Measurements from ENCODE around the gene RASSF10. TPM values are rescaled to one million over a fixed set of nuclear protein-coding genes. Genes with fewer than 3 reads are reported as not detected.
"Not testable (repeated sequence)": the region's sequence is repeated elsewhere in the genome, so short reads cannot be mapped to it uniquely, and the experiment has no call there.

The RASSF10 gene
- total RNA-seq, 1 experiment from 2014 or later = not detected

DNA sequence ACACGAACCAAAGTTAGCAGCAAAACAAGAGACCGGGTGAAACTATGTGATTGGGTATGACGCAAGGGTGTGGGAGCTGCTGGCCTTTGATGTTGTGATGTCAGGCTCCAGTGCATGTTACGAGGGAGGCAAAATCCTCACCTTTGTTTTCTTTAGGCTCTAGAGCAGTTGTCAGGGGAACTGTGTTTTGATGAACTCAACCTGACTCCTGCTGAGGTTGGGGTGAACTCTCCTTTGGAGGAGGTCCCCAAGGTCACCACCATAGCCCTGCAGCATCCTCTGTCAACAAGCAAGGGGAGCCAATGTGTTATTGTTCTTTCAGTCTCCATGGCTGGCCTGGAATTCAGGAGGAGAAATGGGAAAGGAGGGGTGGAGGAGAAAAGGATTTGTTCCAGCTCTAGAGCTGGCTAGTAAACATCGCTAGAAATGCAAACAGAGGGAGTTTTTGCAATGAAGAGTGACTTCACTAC is 33.8 kb downstream of the RASSF10 start:
- ATAC-seq = no peak
- no peaks in the 10 kb centered on the region for H3K9me3 ChIP-seq (ENCODE audit: control insufficient read depth in 1 of 2, insufficient read depth in 1 of 2, low read depth in 1 of 2, low read length in 2 of 2)
- TF ChIP-seq POLR2AphosphoS5 (IDR thresholded peaks at IDR 0.05; ENCODE audit: low read depth, low read length) = no peak
- TF ChIP-seq SP1 (IDR thresholded peaks at IDR 0.05; ENCODE audit: low read depth) = no peak
- no peak for TF ChIP-seq CEBPB (IDR thresholded peaks at IDR 0.05; ENCODE audit: low read depth)
- peak; percentile 31 for TF ChIP-seq TCF7L2 (IDR thresholded peaks at IDR 0.05; ENCODE audit: borderline replicate concordance, extremely low read depth, insufficient read depth, insufficient read length)
- BruUV-seq (replicated peaks) = no TSS peak
- H3K9ac ChIP-seq (ENCODE audit: low read length) = no peak overlapping the region
- no peak overlapping the region for H3K27ac ChIP-seq (ENCODE audit: low read depth, low read length)
- ChIA-PET CTCF (no interaction called here), RAD21 (ENCODE audit: low non-redundant PET in 1 of 2, low total read pairs in 2 of 2, uncharacterized antibody in 2 of 2, unreplicated experiment in 2 of 2) (no interaction called here), POLR2A (no interaction called here)
- no peak overlapping the region for H3K4me3 ChIP-seq (replicated peaks in 1 of 2; ENCODE audit: low read depth in 1 of 2, low read length in 2 of 2)
- peaks cover 0 to 3% of the 10 kb centered on the region in 2 experiments; a peak in 1 of 4 replicates for H3K4me1 ChIP-seq (ENCODE audit: control insufficient read depth in 1 of 2, insufficient read depth in 2 of 2, low read length in 2 of 2)
- no peaks in the 10 kb centered on the region for H3K36me3 ChIP-seq (ENCODE audit: control insufficient read depth in 1 of 2, insufficient read depth in 2 of 2, low read length in 2 of 2)
- no peaks in the 10 kb centered on the region for H3K27me3 ChIP-seq (ENCODE audit: insufficient read depth, low read length)
- H4K20me1 ChIP-seq (ENCODE audit: insufficient read depth) = no peaks in the 10 kb centered on the region
- intact Hi-C loops (cut with micrococcal nuclease) = no loop called here
- H3K9me2 ChIP-seq (ENCODE audit: insufficient read depth) = no peaks in the 10 kb centered on the region
- no peak overlapping the region for H3K4me2 ChIP-seq (ENCODE audit: low read length)
- H3K79me2 ChIP-seq (ENCODE audit: insufficient read depth, low read length) = no peaks in the 10 kb centered on the region
- no peak for DNase-seq (ENCODE audit: low read depth, low spot score)
- no peak overlapping the region for H2AFZ ChIP-seq (ENCODE audit: low read depth, low read length, poor library complexity, severe bottlenecking)

DNA sequence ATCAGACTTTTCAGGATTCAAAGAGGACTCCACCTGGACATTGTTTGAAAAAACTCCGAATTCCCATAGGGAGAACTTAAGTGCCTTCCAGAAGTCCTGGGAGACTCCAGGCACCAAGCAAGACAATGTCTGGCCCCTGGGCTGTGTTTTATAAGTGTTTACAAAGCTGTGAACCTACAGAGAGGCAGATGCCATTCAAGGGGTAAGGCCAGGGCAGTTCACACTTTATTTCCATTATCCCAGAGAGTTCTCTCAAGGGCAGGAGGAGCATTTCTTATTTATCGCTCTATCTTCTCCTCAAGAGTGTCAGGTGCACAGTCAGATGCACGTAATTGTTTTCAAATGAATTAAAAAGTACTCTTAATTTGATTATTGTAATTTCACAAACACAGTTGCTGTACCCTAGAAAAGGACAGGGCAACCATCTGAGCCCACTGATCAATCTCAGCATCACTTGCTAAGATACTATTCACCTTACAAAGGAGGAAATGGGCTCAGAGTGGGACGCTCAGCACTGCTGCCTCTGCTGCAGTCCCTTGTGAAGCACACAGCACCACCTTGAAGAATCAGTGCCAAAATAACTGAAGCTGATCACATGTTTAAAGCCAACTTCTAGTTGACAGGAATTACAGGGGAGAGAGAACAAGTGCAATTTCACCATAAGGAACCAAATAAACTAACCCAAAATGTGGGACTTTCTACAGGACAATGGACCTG is 35.0 kb downstream of the RASSF10 start:
- CTCF ChIA-PET = no interaction called here
- H3K9ac ChIP-seq (ENCODE audit: low read length) = no peak overlapping the region
- TF ChIP-seq POLR2A (IDR thresholded peaks at IDR 0.05; ENCODE audit: borderline replicate concordance, extremely low read depth, insufficient read depth, insufficient read length) = no peak
- TF ChIP-seq EGR1 (IDR thresholded peaks at IDR 0.05; ENCODE audit: low read depth) = no peak
- no peak for TF ChIP-seq RAD21 (IDR thresholded peaks at IDR 0.05; ENCODE audit: low read depth)
- H4K20me1 ChIP-seq (ENCODE audit: insufficient read depth) = no peaks in the 10 kb centered on the region
- no peak overlapping the region for H3K4me3 ChIP-seq (replicated peaks in 1 of 2; ENCODE audit: low read depth in 1 of 2, low read length in 2 of 2)
- no peak for ATAC-seq
- H3K36me3 ChIP-seq (ENCODE audit: control insufficient read depth in 1 of 2, insufficient read depth in 2 of 2, low read length in 2 of 2) = no peaks in the 10 kb centered on the region
- H3K4me1 ChIP-seq (ENCODE audit: control insufficient read depth in 1 of 2, insufficient read depth in 2 of 2, low read length in 2 of 2) = no peaks in the 10 kb centered on the region
- intact Hi-C loops (cut with micrococcal nuclease) = no loop called here
- no peaks in the 10 kb centered on the region for H3K27me3 ChIP-seq (ENCODE audit: insufficient read depth, low read length)
- DNase-seq (ENCODE audit: low read depth, low spot score) = no peak
- H3K9me2 ChIP-seq (ENCODE audit: insufficient read depth) = no peaks in the 10 kb centered on the region
- H3K79me2 ChIP-seq (ENCODE audit: insufficient read depth, low read length) = no peaks in the 10 kb centered on the region
- POLR2A ChIA-PET = no interaction called here
- BruUV-seq (replicated peaks) = no TSS peak
- RAD21 ChIA-PET (ENCODE audit: low non-redundant PET in 1 of 2, low total read pairs in 2 of 2, uncharacterized antibody in 2 of 2, unreplicated experiment in 2 of 2) = no interaction called here
- H3K9me3 ChIP-seq (ENCODE audit: control insufficient read depth in 1 of 2, insufficient read depth in 1 of 2, low read depth in 1 of 2, low read length in 2 of 2) = no peaks in the 10 kb centered on the region
- no peak overlapping the region for H2AFZ ChIP-seq (ENCODE audit: low read depth, low read length, poor library complexity, severe bottlenecking)
- no peak overlapping the region for H3K27ac ChIP-seq (ENCODE audit: low read depth, low read length)
- no peak overlapping the region for H3K4me2 ChIP-seq (ENCODE audit: low read length)

DNA sequence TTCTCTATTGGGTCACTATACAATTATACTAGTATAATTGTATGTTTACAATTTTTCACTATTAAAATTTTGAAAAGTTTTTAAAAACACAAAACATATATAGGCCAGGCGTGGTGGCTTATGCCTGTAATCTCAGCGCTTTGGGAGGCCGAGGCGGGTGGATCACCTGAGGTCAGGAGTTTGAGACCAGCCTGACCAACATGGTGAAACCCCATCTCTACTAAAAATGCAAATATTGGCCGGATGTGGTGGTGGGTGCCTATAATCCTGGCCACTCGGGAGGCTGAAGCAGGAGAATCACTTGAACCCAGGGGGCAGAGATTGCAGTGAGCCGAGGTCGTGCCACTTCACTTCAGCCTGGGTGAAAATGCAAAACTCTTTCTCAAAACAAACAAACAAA is 36.0 kb downstream of the RASSF10 start:
- H3K27me3 ChIP-seq (ENCODE audit: insufficient read depth, low read length); H3K4me3 ChIP-seq (replicated peaks in 1 of 2; ENCODE audit: low read depth in 1 of 2, low read length in 2 of 2); H2AFZ ChIP-seq (ENCODE audit: low read depth, low read length, poor library complexity, severe bottlenecking); H3K9me3 ChIP-seq (ENCODE audit: control insufficient read depth in 1 of 2, insufficient read depth in 1 of 2, low read depth in 1 of 2, low read length in 2 of 2); intact Hi-C loops (cut with micrococcal nuclease); BruUV-seq (replicated peaks); H3K4me2 ChIP-seq (ENCODE audit: low read length); POLR2A ChIA-PET; H4K20me1 ChIP-seq (ENCODE audit: insufficient read depth); H3K4me1 ChIP-seq (ENCODE audit: control insufficient read depth in 1 of 2, insufficient read depth in 2 of 2, low read length in 2 of 2); H3K27ac ChIP-seq (ENCODE audit: low read depth, low read length); DNase-seq (ENCODE audit: low read depth, low spot score); CTCF ChIA-PET; H3K9ac ChIP-seq (ENCODE audit: low read length); H3K79me2 ChIP-seq (ENCODE audit: insufficient read depth, low read length); H3K9me2 ChIP-seq (ENCODE audit: insufficient read depth); H3K36me3 ChIP-seq (ENCODE audit: control insufficient read depth in 1 of 2, insufficient read depth in 2 of 2, low read length in 2 of 2); ATAC-seq; RAD21 ChIA-PET (ENCODE audit: low non-redundant PET in 1 of 2, low total read pairs in 2 of 2, uncharacterized antibody in 2 of 2, unreplicated experiment in 2 of 2): not testable (repeated sequence)

Measured in HCT116 (cell line).